GM10266 (cell line): ENCODE results near the gene KMT2A.
"Not testable (repeated sequence)": the region's sequence is repeated elsewhere in the genome, so short reads cannot be mapped to it uniquely, and the experiment has no call there.

ENCODE experiments used
- DNase-seq: peaks from one replicate; pipeline ENCODE4 v3.0.0; 2012; ENCODE audit errors: extremely low spot score
- CTCF ChIP-seq: IDR thresholded peaks from 2 replicates; pipeline ENCODE4 v1.5.1; 2012; ENCODE audit warnings: mild to moderate bottlenecking, low read depth; ENCODE audit not compliant: control insufficient read depth, insufficient read depth; ENCODE audit errors: missing control alignments

Gene KMT2A

GRCh38 chr11:118442908-118443589 lies 6.8 kb downstream of the KMT2A start:
- TF ChIP-seq CTCF, result no peak
- no peak for DNase-seq

GRCh38 chr11:118443590-118444218 lies 7.4 kb downstream of the KMT2A start:
- TF ChIP-seq CTCF, result no peak
- peak; percentile 42 for DNase-seq

- DNase-seq, result no peak
- TF ChIP-seq CTCF, result no peak
Observed at GRCh38 chr11:118447423-118447822, 11.1 kb downstream of the KMT2A start.

GRCh38 chr11:118448294-118448693 lies 12.0 kb downstream of the KMT2A start:
- DNase-seq, result peak; percentile 67
- no peak for TF ChIP-seq CTCF

- DNase-seq, result no peak
- TF ChIP-seq CTCF, result no peak
Observed at GRCh38 chr11:118449316-118449918, 13.1 kb downstream of the KMT2A start.

DNA sequence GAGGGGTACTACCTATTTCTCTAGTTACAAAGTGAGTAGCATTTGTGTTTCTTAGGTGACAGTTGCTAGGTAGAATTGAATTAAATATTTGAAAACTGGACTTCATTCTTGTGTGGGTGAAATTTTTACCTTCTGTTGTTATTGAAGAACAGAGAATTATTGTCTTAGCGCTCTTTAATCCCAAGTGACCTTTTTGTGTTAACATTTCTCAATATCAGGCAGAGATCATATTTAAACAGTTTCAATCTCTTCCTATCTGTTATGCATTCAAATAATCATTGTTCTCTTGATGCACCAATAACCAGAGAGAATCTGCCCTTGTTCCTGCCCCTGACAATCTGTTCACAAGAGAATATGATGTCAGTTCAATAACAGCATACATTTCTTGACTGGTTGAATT lies 14.2 kb downstream of the KMT2A start:
- no peak for DNase-seq
- TF ChIP-seq CTCF, result no peak

GRCh38 chr11:118462178-118462577 lies 25.9 kb downstream of the KMT2A start:
- TF ChIP-seq CTCF, result no peak
- DNase-seq, result no peak

- not testable (repeated sequence) for DNase-seq
Observed at GRCh38 chr11:118468968-118469367, 32.7 kb downstream of the KMT2A start.
